HepG2 (cell line): ENCODE data around the gene RASL10A. TPM values are rescaled to one million over a fixed set of nuclear protein-coding genes. Genes with fewer than 3 reads are reported as not detected.

ENCODE experiments used
- KIAA2018 ChIP-seq: sonication (generic); formaldehyde crosslinking; IDR thresholded peaks from 2 replicates; pipeline ENCODE4 v1.5.0; 2020; ENCODE audit warnings: mild to moderate bottlenecking, missing genetic modification reagents, borderline replicate concordance
- PRDM10 ChIP-seq: sonication (generic); formaldehyde crosslinking; IDR thresholded peaks from 2 replicates; pipeline ENCODE4 v1.4.0; 2020; ENCODE audit warnings: low read depth, missing genetic modification reagents
- ZMAT5 ChIP-seq: sonication (generic); formaldehyde crosslinking; IDR thresholded peaks from 2 replicates; pipeline ENCODE4 v1.5.0; 2020; ENCODE audit warnings: mild to moderate bottlenecking, low read depth, missing genetic modification reagents, borderline replicate concordance
- polyA plus RNA-seq, 8 experiments: library from polyadenylated mRNA; depleted of rRNA in 3 of 8; stranded (reverse) in 7 of 8; unstranded in 1 of 8; fragments of >200 nt; fragmentation: Illumina TruSeq in 4 of 8; extraction: Trizol in 4 of 8; gene quantifications; 2 replicates each; pipeline versions ENCODE4 v1.2.1 to v1.2.3, GENCODE V29; 2011 to 2016; ENCODE audit warnings: low read depth in 4 of 8, missing spikeins in 1 of 8, mixed read lengths in 1 of 8; ENCODE audit not compliant: insufficient read depth in 1 of 8
- total RNA-seq, 5 experiments: library from RNA; depleted of rRNA; stranded (reverse); fragments of >200 nt; fragmentation: Illumina TruSeq; extraction: Trizol; gene quantifications; 2 replicates each; pipeline ENCODE4 v1.2.3, GENCODE V29; 2016; ENCODE audit warnings: low read depth in 1 of 5

RASL10A gene
- total and polyA plus RNA-seq, 2 of the 13 experiments (the other 11 are each of a cell fraction or from before 2014, with no cell fraction given): 0.05 to 0.22 TPM

GRCh38 chr22:29328566-29329500 is 13.3 kb upstream of the RASL10A start (continued):
- TF ChIP-seq PRDM10 (CRISPR knock-in tag): no peak
- no peak for TF ChIP-seq ZMAT5 (CRISPR knock-in tag)
- TF ChIP-seq KIAA2018: no peak
